ENCODE measurements around the gene PPP3CA.

The PPP3CA gene

DNA sequence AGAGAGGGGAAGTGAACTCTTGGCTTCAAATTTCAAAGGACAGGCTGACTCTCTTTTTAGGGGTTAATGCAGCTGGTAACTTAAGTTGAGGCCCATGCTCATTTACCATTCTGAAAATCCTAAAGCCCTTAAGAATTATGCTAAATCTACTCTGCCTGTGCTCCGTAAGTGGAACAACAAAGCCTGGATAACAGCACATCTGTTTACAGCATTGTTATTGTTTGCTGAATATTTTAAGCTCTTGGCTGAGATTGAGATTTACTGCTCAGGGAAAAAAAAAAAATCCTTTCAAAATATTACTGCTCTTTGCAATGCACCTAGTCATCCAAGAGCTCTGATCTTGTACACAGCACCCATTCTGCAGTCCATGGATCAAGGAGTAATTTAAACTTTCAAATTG, 17.7 kb downstream of the PPP3CA start:
- DNase-seq: no peak

DNA sequence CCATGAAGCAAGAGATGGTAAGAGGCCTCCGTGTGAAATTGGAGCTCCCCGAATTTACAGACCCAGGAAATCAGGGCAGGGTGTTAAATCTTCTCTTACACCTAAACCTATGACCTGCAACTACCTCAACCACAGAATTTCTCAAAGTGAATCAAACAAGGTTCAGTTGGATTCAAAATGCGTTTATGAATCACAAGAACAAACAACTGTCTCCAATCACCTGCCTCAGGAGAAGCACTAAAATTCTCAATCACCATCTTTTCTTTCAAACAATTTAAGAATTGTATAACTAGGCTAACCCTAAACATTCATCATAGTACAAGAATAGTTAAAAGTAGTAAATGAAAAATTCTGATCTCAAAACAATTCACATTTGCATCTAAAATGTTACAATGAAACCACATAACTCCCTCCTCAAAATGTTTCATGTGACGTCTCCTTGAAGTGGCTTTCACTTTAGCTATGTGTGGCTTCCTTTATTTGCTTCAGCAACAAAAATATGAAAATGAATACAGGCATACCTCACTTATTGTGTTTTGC, 19.2 kb downstream of the PPP3CA start:
- DNase-seq: no peak

GRCh38 chr4:101326576-101326975, 20.8 kb downstream of the PPP3CA start:
- DNase-seq: no peak

GRCh38 chr4:101322743-101323142, 24.6 kb downstream of the PPP3CA start:
- no peak for DNase-seq

GRCh38 chr4:101321481-101322042, 25.8 kb downstream of the PPP3CA start:
- DNase-seq: no peak

- no peak for DNase-seq
These were observed 31.5 kb downstream of the PPP3CA start for GRCh38 chr4:101315786-101316185.

- DNase-seq: no peak
These were observed 32.3 kb downstream of the PPP3CA start for GRCh38 chr4:101315041-101315440.

DNA sequence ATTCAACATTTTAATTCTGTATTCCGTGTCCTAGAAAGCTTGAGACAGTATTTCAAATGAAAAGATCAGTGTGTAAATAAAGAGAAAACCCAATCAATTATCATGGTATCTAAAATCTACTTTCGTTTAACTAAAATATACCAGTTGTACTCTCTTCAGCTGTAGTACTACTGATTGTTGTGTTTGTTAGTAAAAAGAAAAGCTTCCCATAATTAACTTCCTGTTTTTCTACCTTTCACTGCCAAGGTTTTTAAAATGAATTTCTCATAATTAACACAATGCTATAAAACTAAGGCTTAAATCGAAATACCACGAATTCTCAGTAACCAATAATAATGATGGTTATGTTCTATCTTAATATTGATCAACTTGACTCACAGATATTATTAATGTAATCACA, 37.4 kb downstream of the PPP3CA start:
- no peak for DNase-seq

DNA sequence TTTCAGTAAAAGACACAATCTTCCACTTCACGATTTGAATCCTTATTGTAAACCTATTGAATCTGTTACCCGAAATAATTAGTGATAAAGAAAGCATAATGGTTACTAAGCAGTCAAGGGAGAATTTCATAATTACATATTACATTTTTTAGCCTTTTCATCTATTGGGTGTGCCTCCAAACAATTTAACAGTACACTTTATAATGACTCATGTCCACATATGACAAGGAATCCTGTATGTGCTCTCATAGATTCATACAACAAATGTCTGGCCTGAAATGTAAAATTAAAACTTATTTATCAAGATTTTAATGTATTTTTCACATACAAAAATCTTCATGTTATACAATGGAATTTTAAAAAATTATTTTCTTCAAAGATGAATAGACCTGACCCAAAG, 39.4 kb downstream of the PPP3CA start:
- no peak for DNase-seq

DNA sequence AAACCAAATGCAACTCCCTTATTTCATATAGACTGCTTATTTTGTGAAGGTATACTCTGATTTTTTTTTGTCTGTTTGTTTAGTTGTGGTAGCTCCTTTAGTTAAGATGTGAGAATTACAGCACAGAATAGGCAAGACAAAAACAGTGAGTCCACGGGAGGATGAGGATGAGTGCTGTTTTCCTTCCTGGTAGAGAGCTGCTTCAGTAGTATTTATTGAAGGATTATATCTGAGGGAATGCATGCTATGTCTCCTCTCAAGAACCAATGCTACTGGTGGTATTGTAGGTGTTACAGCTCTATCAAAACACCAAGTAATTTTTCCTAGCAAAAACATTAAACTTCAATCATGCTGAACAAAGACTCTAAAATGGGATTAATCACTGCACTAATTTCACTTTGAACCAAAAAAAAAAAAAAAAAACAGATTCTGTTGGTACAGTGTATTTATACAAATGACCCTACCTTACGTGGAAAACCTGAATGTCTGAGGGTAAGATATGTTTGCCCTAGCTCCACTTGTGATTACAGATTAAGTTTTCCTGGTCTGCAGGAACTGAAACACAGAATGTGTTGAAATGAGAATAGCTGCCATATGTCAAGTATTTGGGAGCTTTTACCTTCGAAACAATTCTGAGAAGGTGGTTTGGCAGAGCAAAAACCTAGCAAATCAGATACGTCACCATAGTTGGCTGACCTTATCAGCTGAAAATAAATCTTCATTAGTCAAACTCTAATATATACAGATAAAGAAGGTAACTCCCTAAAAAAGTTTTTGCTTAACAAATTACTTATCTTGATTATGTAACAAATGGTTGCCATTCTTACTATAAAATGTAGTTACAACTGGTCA, 40.3 kb downstream of the PPP3CA start:
- DNase-seq: no peak

DNA sequence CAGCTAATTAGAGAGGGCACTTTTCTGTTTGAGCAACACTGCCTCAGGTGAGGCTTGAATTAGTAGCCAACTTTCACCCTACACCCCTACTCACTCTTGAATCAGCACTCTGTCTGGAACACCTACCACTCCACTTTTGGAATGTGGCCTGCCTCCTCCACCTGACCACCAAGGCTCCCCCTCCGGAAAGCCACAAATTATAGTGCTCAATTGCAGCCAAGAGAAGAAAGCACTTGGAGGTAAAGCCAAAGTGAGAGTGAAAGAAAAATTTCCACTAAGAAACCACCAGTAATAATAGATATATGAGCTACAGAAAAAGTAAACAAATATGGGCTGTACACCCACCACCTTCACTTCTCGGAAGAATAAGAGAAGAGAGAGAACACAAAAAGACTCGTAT, 41.1 kb downstream of the PPP3CA start:
- DNase-seq: no peak

DNA sequence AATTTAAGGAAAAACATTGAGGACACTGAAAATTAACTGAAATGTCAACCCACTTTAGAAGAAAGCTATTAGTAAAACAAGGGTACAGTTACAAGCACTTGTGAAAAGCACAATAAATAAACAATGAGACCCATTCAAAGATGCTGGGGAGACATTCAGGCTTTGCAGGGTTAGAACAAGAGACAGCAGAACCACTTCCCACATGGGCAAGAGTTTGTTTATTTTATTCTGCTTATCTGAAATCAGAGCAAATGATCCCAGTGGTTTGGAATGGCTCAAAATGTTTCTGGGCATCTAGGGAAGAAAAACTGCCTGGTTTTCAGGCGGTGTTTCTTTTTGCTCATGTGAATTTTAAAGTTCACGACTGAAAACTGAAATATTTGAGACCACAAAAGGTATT, 42.4 kb downstream of the PPP3CA start:
- DNase-seq: no peak

GRCh38 chr4:101299899-101300540, 47.3 kb downstream of the PPP3CA start:
- DNase-seq: no peak

DNA sequence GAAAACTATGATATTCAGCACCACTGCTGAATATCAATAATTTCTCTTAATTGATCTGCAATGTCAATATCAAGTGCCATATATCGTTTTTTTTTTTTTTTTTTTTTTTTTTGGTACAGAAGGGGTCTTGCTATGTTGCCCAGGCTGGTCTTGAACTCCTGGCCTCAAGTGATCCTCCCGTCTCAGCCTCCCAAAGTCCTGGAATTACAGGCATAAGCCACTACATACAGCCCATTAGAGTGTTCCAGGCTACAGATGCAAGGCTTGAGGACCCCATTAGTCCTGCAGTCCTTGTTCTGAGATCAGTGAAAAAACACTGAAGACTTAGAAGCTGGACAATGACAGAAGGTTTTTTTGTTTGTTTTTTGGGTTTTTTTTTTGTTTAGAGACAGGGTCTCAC, 48.3 kb downstream of the PPP3CA start:
- DNase-seq: no peak

DNA sequence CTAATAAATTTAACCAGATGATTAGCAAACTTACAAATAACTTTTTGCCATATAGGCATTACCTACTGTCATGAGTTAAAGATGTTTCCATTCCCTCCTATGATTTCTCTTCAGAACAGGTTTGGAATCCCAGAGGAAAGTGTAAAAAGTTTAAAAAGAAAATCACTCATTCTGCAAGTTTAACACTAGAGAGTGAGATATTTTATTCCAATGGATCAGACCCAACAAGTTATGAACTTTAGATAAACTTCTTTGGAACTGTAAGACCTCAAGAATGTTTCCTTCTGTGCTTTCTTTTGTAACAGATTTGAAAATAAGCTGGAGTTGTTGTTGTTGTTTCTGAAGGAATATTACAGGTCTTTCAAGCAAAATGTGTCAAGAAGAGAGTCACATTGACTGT, 51.6 kb downstream of the PPP3CA start:
- no peak for DNase-seq

DNA sequence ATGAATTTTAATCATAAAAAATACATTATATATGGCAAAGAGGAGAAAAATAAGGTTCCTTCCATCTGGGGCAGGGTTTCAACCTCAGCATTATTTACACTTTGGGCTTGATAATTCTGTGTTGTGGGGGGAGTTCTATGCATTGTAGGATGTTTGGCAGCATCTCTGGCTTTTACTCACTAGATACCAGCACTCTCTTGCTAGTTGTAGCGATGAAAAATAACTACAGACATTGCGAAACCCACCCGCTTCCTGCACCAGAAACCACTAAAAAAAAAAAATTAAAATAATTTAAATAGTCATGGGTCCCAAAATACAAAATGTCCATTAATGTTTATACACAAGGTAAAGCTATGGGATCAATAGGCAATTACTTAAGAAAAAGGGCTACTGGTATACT, 52.7 kb downstream of the PPP3CA start:
- DNase-seq: no peak

GRCh38 chr4:101292901-101293300, 54.4 kb downstream of the PPP3CA start:
- DNase-seq: no peak

GRCh38 chr4:101292214-101292613, 55.1 kb downstream of the PPP3CA start:
- no peak for DNase-seq

DNA sequence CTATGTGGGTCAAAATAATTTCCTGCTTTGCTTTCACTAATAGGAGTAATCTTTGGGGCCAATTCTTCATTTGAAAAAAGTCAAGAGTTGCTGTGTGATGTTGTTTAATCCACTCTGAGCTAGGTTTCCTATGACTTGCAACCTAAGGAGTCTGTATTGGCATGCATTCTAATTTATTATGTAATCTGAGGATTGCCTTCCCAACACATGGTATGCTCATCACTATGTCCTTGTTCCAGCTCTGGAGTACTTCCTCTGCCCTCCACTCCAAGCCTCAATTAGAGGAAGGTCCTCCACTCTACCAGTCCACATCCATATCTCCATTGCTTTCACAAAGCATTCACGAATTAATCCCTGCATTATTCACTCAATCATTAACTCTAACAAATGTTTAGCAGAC, 56.1 kb downstream of the PPP3CA start:
- DNase-seq: no peak

GRCh38 chr4:101290654-101291053, 56.7 kb downstream of the PPP3CA start:
- DNase-seq: no peak

DNA sequence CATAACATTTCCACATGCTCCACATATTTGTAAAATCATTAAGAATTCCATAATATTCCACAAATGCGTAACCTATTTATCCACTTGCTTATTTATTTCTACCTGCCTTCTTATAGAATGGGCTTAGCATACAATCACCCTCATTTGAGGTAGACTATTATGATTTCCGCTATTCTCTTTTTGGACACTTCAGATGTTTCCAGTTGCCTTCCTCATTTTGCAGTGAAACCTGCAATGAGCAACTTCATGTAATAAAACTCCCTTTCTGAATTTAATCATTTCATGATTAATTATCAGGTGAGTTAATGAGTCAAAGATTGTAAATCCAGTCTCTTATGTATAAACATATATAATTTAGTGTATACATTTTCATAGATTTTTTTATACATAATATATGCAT, 58.0 kb downstream of the PPP3CA start:
- DNase-seq: no peak

DNA sequence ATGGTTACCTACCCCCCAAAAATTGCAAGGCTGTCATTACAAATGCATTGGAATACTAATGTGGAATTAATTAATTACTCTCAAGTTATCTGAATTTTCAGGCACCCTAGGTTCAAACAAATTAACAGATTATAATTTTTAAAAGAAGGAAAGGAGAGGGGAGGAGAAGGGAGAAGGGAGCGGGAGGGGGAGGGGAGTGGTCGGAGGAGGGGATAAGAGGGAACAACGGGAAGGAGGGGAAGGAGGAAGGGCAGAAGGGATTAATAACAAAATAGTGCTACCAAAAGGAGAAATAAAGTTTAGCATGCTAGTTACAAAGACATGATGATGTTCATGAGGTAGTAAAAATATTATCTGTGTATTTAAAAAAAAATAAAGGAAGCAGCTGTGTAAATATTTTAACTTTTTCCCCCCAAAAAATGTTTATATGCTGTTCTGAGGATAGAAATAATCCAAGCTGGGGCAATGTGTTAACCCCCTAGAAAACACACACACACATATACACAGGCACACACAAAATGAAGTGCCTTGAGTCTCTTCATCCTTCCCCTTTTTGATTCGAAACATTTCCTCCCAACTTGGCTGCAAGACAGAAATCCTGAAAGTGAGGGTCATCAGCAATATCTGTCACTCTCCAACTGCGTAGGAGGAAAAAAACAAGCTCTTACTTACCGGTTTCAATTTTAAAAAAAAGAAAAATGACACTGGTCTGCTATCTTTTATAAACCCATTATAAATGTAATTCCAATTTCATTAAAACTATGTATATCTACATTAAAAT, 58.8 kb downstream of the PPP3CA start:
- DNase-seq: no peak

DNA sequence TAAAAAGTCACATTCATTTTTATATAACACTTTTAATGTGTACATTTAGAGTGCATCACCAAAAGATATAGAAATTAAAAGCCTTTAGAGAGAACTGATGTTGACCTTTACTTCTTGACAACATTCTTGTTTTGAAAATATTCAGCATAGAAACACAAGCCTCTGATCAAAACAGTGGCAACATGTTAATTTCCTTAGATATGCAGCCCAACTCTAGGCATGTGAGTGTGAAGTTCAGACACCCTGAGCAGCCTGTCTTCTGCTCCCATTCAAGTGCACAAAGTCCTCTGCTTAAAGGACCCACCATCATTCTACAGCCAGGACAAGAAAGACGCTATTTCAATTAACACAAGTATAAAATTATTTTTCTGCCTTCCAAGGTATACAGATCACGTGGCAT, 60.0 kb downstream of the PPP3CA start:
- DNase-seq: no peak

Data from NCI-H524 treated with DMSO at 0.1 percent for 48 hours (cell line).